GM23338 (cell line): Measurements from ENCODE around the gene SKP2. TPM values are rescaled to one million over a fixed set of nuclear protein-coding genes. Genes with fewer than 3 reads are reported as not detected.

Experiments used
- ATAC-seq: fragments of 200-7000 bp; cut with Tn5 transposase; 3 replicates; pipeline ENCODE4 v1.9.1; 2020
- DNase-seq: peaks from one replicate; pipeline ENCODE4 v3.0.0-alpha.2; 2015; ENCODE audit warnings: low spot score
- H2AFZ ChIP-seq: fragments of 200-600 bp; sonication (generic); 2 replicates; pipeline ENCODE4 v1.8.0; 2016; ENCODE audit warnings: antibody characterized with exemption, mild to moderate bottlenecking, moderate library complexity
- H3F3A ChIP-seq: fragments of 200-600 bp; sonication (generic); replicated peaks from 2 replicates; pipeline ENCODE4 v1.8.0; 2017; ENCODE audit warnings: antibody characterized with exemption, mixed run types, low read depth
- H3K27ac ChIP-seq: fragments of 200-600 bp; sonication (generic); 2 replicates; pipeline ENCODE4 v1.6.1; 2016; ENCODE audit warnings: low read depth
- H3K27me3 ChIP-seq: fragments of 200-600 bp; sonication (generic); 2 replicates; pipeline ENCODE4 v1.8.0; 2016; ENCODE audit warnings: mild to moderate bottlenecking, mixed run types, moderate library complexity; ENCODE audit not compliant: insufficient read depth
- H3K36me3 ChIP-seq: fragments of 200-600 bp; sonication (generic); 2 replicates; pipeline ENCODE4 v1.8.0; 2016; ENCODE audit warnings: mild to moderate bottlenecking; ENCODE audit not compliant: insufficient read depth
- H3K4me1 ChIP-seq: fragments of 200-600 bp; sonication (generic); 2 replicates; pipeline ENCODE4 v1.8.0; 2016; ENCODE audit warnings: mild to moderate bottlenecking, moderate library complexity; ENCODE audit not compliant: insufficient read depth
- H3K4me2 ChIP-seq: fragments of 200-600 bp; sonication (generic); 2 replicates; pipeline ENCODE4 v1.7.1; 2017; ENCODE audit warnings: mixed run types
- H3K4me3 ChIP-seq: fragments of 200-600 bp; sonication (generic); 2 replicates; pipeline ENCODE4 v1.6.1; 2016; ENCODE audit warnings: mixed run types
- H3K79me2 ChIP-seq: fragments of 200-600 bp; sonication (generic); replicated peaks from 2 replicates; pipeline ENCODE4 v1.8.0; 2017; ENCODE audit warnings: mild to moderate bottlenecking; ENCODE audit not compliant: insufficient read depth
- H3K9me2 ChIP-seq: fragments of 200-600 bp; sonication (generic); 2 replicates; pipeline ENCODE4 v1.8.0; 2017; ENCODE audit not compliant: insufficient read depth
- H4K20me1 ChIP-seq: fragments of 200-600 bp; sonication (generic); replicated peaks from 2 replicates; pipeline ENCODE4 v1.8.0; 2017; ENCODE audit warnings: mild to moderate bottlenecking; ENCODE audit not compliant: insufficient read depth
- H3K27ac Mint-ChIP-seq: 2 replicates; pipeline ENCODE4 v1.8.0; 2020; ENCODE audit warnings: inconsistent platforms, mild to moderate bottlenecking, moderate library complexity, mixed read lengths
- H3K27me3 Mint-ChIP-seq: 3 replicates; pipeline ENCODE4 v1.8.0; 2022; ENCODE audit warnings: low read depth, mild to moderate bottlenecking, moderate library complexity, mixed read lengths, inconsistent platforms; ENCODE audit not compliant: insufficient read depth, poor library complexity
- H3K36me3 Mint-ChIP-seq: 3 replicates; pipeline ENCODE4 v1.8.0; 2021; ENCODE audit warnings: low read depth, mild to moderate bottlenecking, inconsistent platforms, moderate library complexity, mixed read lengths
- H3K4me1 Mint-ChIP-seq: 3 replicates; pipeline ENCODE4 v1.8.0; 2020; ENCODE audit warnings: mild to moderate bottlenecking, inconsistent platforms, mixed read lengths
- H3K4me3 Mint-ChIP-seq: 3 replicates; pipeline ENCODE4 v1.8.0; 2021; ENCODE audit warnings: moderate library complexity, mild to moderate bottlenecking, inconsistent platforms, mixed read lengths
- H3K9me3 Mint-ChIP-seq: 3 replicates; pipeline ENCODE4 v1.8.0; 2020; ENCODE audit warnings: moderate library complexity, mild to moderate bottlenecking, inconsistent platforms, mixed read lengths
- CREB1 ChIP-seq: fragments of 250-450 bp; sonication (Bioruptor Pico); IDR thresholded peaks from 2 replicates; pipeline ENCODE4 v1.5.0; 2020; ENCODE audit warnings: low read depth, mild to moderate bottlenecking, moderate library complexity
- CTCF ChIP-seq, 2 experiments: fragments of 200-600 bp in 1 of 2; sonication (generic) in 1 of 2; conservative IDR thresholded peaks; 2 replicates each; pipeline versions ENCODE4 v1.5.1 to v1.6.1; 2016 to 2017; ENCODE audit warnings: antibody characterized with exemption in 2 of 2, low read depth in 2 of 2, mild to moderate bottlenecking in 2 of 2, moderate library complexity in 1 of 2
- ETS1 ChIP-seq: IDR thresholded peaks from 2 replicates; pipeline ENCODE4 v1.6.1; 2016; ENCODE audit warnings: antibody characterized with exemption
- EZH2 ChIP-seq: fragments of 200-600 bp; sonication (generic); IDR thresholded peaks from one replicate; pipeline ENCODE4 v1.8.0; 2017; ENCODE audit warnings: antibody characterized with exemption, mild to moderate bottlenecking, low read depth; ENCODE audit not compliant: unreplicated experiment
- EZH2phosphoT487 ChIP-seq: fragments of 200-600 bp; sonication (generic); IDR thresholded peaks from one replicate; pipeline ENCODE4 v1.8.1; 2018; ENCODE audit warnings: antibody characterized with exemption; ENCODE audit not compliant: unreplicated experiment
- JUNB ChIP-seq: IDR thresholded peaks from one replicate; pipeline ENCODE4 v1.6.1; 2016; ENCODE audit warnings: antibody characterized with exemption; ENCODE audit not compliant: unreplicated experiment
- NANOG ChIP-seq: IDR thresholded peaks from 2 replicates; pipeline ENCODE4 v1.6.1; 2016; ENCODE audit warnings: antibody characterized with exemption, borderline replicate concordance
- POLR2AphosphoS5 ChIP-seq: IDR thresholded peaks from 2 replicates; pipeline ENCODE4 v1.6.1; 2016; ENCODE audit warnings: antibody characterized with exemption, low read depth
- STAT1 ChIP-seq: IDR thresholded peaks from one replicate; pipeline ENCODE4 v1.6.1; 2016; ENCODE audit warnings: antibody characterized with exemption; ENCODE audit not compliant: unreplicated experiment
- ZNF114 ChIP-seq: fragments of 250-450 bp; sonication (Bioruptor Pico); IDR thresholded peaks from 2 replicates; pipeline ENCODE4 v1.5.0; 2020; ENCODE audit warnings: mild to moderate bottlenecking, moderate library complexity
- ZNF462 ChIP-seq: fragments of 250-450 bp; sonication (Bioruptor Pico); IDR thresholded peaks from 2 replicates; pipeline ENCODE4 v1.5.0; 2020; ENCODE audit warnings: mild to moderate bottlenecking, moderate library complexity
- polyA plus RNA-seq: library from polyadenylated mRNA; unstranded; fragments of >200 nt; fragmentation: Nextera tagmentation; extraction: Ambion mirVana; gene quantifications from 2 replicates; pipeline ENCODE4 v1.2.1, GENCODE V29; 2016
- total RNA-seq: library from RNA; depleted of rRNA; stranded (reverse); fragments of >200 nt; shearing (Covaris generic); gene quantifications from 2 replicates; pipeline ENCODE4 v1.2.3, GENCODE V29; 2014
- TF ChIP-seq, protein P1 (sequence below): IDR thresholded peaks from one replicate; pipeline ENCODE4 v1.6.1; 2018; ENCODE audit warnings: antibody characterized with exemption; ENCODE audit not compliant: unreplicated experiment

The SKP2 gene
- total and polyA plus RNA-seq, 2 experiments from 2014 or later: 66.6 to 75.6 TPM

DNA sequence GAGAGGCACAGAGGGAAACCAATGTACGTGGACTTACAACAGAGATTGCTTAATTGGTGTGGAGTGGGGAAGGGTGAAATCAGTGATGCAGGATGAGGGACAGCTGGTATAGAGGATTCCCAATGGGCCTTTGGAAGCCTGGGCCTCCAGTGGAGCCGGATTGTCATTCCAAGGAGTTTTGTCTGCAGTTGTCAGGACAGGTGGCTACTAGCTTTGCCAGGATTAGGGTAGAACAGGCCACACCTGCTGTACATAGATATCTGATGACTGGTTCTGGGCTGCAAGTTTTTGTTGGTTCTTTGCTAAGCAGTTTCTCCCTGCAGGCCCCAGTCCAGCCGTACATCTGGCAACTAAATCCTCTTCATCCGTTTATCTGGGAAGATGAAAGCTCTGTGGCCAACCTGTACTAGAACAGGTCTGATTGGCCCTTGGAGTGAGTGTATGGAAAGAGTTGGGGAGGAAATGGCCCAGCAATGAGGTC lies 4.2 kb downstream of the SKP2 start:
- Histone ChIP-seq H3F3A (no peaks in the 10 kb centered on the region), H2AFZ (no peak overlapping the region), H3K27me3 (no peaks in the 10 kb centered on the region), H3K4me2 (no peak overlapping the region), H3K9me2 (no peaks in the 10 kb centered on the region), H3K36me3 (peaks cover 13% of the 10 kb centered on the region; the same call in 1 of the 2 replicates), H3K79me2 (peaks cover 50% of the 10 kb centered on the region), H3K4me1 (no peaks in the 10 kb centered on the region; the same call in 1 of the 2 replicates), H4K20me1 (peaks cover 8% of the 10 kb centered on the region), H3K27ac (no peak overlapping the region), H3K4me3 (no peak overlapping the region)
- DNase-seq (no peak), ATAC-seq (no peak)
- H3K4me3 Mint-ChIP-seq: no peak overlapping the region
- H3K9me3 Mint-ChIP-seq: no peaks in the 10 kb centered on the region
- H3K27me3 Mint-ChIP-seq: no peaks in the 10 kb centered on the region
- peaks cover 68% of the 10 kb centered on the region for H3K36me3 Mint-ChIP-seq
- H3K27ac Mint-ChIP-seq: no peak overlapping the region; the same call in 1 of the 2 replicates
- H3K4me1 Mint-ChIP-seq: peaks cover 10% of the 10 kb centered on the region; the same call in 2 of the 3 replicates
- TF ChIP-seq ETS1 (no peak), EZH2phosphoT487 (no peak), EZH2 (no peak), CREB1 (CRISPR knock-in tag) (no peak), NANOG (no peak), JUNB (no peak), STAT1 (no peak), ZNF114 (CRISPR knock-in tag) (no peak), ZNF462 (CRISPR knock-in tag) (no peak), CTCF (conservative IDR thresholded peaks at IDR 0.05; ENCODE audit: low read depth in 2 of 2) (no peak), POLR2AphosphoS5 (no peak)
- TF ChIP-seq, protein P1, sequence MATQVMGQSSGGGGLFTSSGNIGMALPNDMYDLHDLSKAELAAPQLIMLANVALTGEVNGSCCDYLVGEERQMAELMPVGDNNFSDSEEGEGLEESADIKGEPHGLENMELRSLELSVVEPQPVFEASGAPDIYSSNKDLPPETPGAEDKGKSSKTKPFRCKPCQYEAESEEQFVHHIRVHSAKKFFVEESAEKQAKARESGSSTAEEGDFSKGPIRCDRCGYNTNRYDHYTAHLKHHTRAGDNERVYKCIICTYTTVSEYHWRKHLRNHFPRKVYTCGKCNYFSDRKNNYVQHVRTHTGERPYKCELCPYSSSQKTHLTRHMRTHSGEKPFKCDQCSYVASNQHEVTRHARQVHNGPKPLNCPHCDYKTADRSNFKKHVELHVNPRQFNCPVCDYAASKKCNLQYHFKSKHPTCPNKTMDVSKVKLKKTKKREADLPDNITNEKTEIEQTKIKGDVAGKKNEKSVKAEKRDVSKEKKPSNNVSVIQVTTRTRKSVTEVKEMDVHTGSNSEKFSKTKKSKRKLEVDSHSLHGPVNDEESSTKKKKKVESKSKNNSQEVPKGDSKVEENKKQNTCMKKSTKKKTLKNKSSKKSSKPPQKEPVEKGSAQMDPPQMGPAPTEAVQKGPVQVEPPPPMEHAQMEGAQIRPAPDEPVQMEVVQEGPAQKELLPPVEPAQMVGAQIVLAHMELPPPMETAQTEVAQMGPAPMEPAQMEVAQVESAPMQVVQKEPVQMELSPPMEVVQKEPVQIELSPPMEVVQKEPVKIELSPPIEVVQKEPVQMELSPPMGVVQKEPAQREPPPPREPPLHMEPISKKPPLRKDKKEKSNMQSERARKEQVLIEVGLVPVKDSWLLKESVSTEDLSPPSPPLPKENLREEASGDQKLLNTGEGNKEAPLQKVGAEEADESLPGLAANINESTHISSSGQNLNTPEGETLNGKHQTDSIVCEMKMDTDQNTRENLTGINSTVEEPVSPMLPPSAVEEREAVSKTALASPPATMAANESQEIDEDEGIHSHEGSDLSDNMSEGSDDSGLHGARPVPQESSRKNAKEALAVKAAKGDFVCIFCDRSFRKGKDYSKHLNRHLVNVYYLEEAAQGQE: no peak
